ENCODE results near the gene INPP5B. TPM values are rescaled to one million over a fixed set of nuclear protein-coding genes. Genes with fewer than 3 reads are reported as not detected.

INPP5B gene
- total and polyA plus RNA-seq, 5 experiments from 2014 or later: 11.3 to 46.7 (median 22.0) TPM

DNA sequence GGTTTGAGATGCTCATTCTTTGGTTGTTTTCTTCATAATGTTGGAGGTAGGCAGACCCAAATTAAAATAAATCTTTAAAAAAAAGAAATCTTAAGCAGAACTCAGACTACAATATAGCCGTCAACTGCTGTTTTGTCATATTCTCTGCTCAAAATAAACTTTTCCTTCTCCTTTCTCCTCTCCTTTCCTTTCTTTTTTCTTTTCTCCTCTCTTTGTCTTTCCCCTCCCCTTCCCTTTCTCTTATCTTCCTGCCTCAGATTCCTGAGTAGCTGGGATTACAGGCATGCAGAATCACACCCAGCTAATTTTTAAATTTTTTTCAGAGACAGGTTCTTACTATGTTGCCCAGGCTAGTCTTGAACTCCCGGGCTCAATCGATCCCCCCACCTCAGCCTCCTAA lies 62.7 kb downstream of the INPP5B start:
- DNase-seq (no peak), ATAC-seq (no peak)
- Mint-ChIP-seq H3K36me3 (peaks cover 0 to 97% (median 30%) of the 10 kb centered on the region in 3 donors), H3K4me1 (peaks cover 0 to 15% (median 4%) of the 10 kb centered on the region in 4 donors), H3K9me3 (no peaks in the 10 kb centered on the region), H3K27me3 (no peaks in the 10 kb centered on the region), H3K27ac (peak overlapping the region in 5 of 10 donors; percentile 16 to 90 (median 48)), H3K4me3 (no peak overlapping the region)
- POLR2A ChIA-PET: no interaction called here

DNA sequence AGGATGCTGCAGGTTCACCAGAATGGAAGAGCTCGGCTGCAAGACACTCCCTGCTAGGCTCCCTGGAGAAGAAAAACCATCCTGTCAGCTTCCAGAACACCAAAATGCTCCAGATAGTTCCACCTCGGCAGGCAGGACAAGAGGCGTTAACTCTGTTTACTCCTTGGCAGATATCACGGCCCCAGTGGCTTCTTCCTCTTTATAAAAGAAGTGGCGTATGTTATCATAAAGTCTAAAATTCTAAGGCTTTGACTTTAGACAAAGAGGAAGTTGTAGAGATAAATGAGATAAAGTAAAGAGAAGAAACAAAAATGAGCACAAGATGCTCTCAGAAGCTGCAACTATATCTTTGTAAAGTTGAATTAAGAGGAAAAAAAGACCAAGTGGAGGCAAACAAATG lies 63.2 kb downstream of the INPP5B start:
- Mint-ChIP-seq H3K9me3 (no peaks in the 10 kb centered on the region), H3K27me3 (no peaks in the 10 kb centered on the region), H3K4me3 (peak overlapping the region in 2 of 10 donors; percentile 31 to 40), H3K4me1 (peaks cover 0 to 15% (median 4%) of the 10 kb centered on the region in 4 donors), H3K36me3 (peaks cover 0 to 96% (median 30%) of the 10 kb centered on the region in 3 donors), H3K27ac (peak overlapping the region in 6 of 10 donors; percentile 16 to 90 (median 58))
- ATAC-seq (no peak), DNase-seq (no peak)
- POLR2A ChIA-PET: no interaction called here

DNA sequence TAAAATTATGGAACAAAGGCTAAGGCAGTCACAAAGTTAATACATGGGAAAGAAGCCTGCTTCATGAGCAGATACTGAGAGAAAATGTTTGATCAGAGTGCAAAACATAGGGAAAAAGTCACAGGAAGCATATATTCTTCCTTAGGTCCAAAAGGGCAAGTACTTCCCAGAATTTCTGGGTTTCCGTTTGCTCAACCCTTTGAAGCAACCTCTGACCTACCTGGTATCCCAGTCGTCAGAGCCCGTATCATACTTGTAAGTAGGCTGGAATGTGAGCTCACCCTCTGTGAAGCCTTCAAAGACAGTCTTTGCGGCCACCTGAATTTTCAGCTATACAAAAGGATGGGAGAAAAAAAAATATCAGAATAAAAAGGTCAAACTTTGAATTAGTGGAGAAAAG lies 67.0 kb downstream of the INPP5B start:
- Mint-ChIP-seq H3K4me1 (peaks cover 0 to 15% (median 3%) of the 10 kb centered on the region in 4 donors), H3K36me3 (peaks cover 5 to 90% (median 19%) of the 10 kb centered on the region in 3 donors), H3K27ac (no peak overlapping the region), H3K27me3 (no peaks in the 10 kb centered on the region), H3K4me3 (no peak overlapping the region), H3K9me3 (no peaks in the 10 kb centered on the region)
- ATAC-seq: no peak
- no peak for DNase-seq
- POLR2A ChIA-PET: no interaction called here

DNA sequence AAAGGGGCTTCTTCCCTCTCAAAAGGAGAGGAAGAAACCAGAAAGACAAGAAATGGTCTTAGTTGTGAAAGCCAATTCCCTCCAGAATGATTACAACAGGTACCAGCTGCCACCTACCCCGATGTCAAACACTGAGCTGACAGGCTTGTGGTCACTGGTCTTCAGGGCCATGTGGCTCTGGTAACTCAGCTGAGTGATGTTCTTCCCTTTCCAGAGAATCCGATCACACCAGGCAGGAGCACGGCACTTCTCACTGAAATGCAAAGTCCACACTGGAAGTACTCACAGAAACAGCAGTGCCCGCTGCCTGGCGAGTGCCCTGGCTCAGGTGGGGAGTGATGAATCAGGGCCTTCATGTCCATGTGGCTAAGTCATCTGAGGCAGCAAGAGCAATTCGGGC lies 68.8 kb downstream of the INPP5B start:
- no peaks in the 10 kb centered on the region for H3K27me3 Mint-ChIP-seq

DNA sequence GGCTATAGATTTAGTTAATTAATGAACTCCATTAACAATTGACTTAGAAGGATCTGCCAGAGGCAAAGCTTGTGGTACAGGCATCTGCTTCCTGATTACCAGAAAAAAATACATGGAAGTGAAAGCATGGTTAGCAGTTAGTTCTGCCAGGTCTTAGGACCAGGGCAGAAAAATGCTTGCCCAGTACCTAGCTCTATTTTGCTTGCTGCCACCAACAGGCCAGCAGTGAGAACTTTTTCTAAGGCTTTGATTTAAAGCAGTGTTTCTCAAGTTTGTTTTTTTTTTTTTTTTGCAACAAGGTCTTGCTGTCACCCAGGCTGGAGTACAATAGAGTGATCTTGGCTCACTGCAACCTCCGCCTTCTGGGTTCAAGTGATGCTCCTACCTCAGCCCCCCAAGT lies 71.0 kb downstream of the INPP5B start:
- peaks cover 8 to 91% (median 16%) of the 10 kb centered on the region in 3 donors for H3K36me3 Mint-ChIP-seq
- ATAC-seq: no peak
- no peaks in the 10 kb centered on the region for H3K27me3 Mint-ChIP-seq
- DNase-seq: no peak
- H3K4me1 Mint-ChIP-seq: no peaks in the 10 kb centered on the region
- no peak overlapping the region for H3K4me3 Mint-ChIP-seq
- no peaks in the 10 kb centered on the region for H3K9me3 Mint-ChIP-seq
- peak overlapping the region in 1 of 10 donors; percentile 14 for H3K27ac Mint-ChIP-seq
- POLR2A ChIA-PET: interaction anchor here (0.9 kb wide), 1 partner anchor 16 kb away, joined by 4 read pairs; the partner anchor contains the start of gene MTF1

More for the DNA sequence above, 68.8 kb downstream of the INPP5B start:
- no peak for ATAC-seq
- Mint-ChIP-seq H3K9me3 (no peaks in the 10 kb centered on the region), H3K4me3 (no peak overlapping the region), H3K4me1 (peaks cover 0 to 4% (median 0%) of the 10 kb centered on the region in 4 donors), H3K27ac (peak overlapping the region in 3 of 10 donors; percentile 9 to 37 (median 31)), H3K36me3 (peaks cover 8 to 90% (median 26%) of the 10 kb centered on the region in 3 donors)
- POLR2A ChIA-PET: no interaction called here
- DNase-seq: no peak

DNA sequence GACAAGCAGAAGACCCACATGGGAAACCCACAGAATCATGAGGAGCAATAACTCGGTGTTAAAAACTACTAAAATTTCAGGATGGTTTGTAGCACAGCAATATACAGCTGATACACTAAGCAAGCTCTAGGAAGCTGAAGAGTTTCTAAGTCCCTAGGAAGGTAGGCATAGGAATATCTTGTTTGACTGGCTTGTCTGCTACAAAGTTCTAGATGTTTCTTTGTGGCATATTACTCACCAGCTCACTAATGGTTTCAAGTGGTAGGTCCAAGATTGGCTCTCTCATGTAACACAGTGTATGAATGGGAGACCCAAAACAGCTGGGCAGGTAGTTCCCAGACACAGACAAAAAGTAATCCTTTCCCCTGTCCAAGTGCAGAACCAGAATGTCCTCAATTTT lies 74.2 kb downstream of the INPP5B start:
- POLR2A ChIA-PET: interaction anchor here (0.7 kb wide), 1 partner anchor 1320 kb away, joined by 4 read pairs; no protein-coding TSS in a partner anchor
- DNase-seq (no peak), ATAC-seq (no peak)
- no peak overlapping the region for H3K4me3 Mint-ChIP-seq
- H3K4me1 Mint-ChIP-seq: peaks cover 0 to 1% (median 0%) of the 10 kb centered on the region in 4 donors
- peak overlapping the region in 1 of 10 donors; percentile 9 for H3K27ac Mint-ChIP-seq
- no peaks in the 10 kb centered on the region for H3K9me3 Mint-ChIP-seq
- peaks cover 6 to 90% (median 23%) of the 10 kb centered on the region in 3 donors for H3K36me3 Mint-ChIP-seq
- H3K27me3 Mint-ChIP-seq: no peaks in the 10 kb centered on the region

DNA sequence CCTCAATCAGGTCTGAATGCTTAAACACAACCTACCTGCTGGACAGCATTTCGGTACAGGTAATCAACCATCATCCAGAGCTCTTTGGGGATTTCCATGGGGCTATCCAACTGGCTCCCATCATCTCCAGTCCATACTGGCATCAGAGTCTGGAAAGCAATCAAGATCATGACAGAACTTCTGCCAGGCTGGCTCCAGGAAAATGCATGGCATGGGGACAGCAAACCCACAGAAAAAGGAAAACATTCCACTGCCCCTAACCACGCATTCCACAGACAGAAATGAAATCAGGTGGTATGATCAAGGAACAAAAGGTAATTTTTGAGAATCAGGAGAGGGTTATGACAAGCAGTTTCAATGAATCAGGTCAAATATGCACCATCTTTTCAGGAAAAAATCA lies 78.4 kb downstream of the INPP5B start:
- POLR2A ChIA-PET: interaction anchor here (0.6 to 0.7 kb wide), 2 partner anchors 83 to 1670 kb away, joined by 3 to 5 read pairs; no protein-coding TSS in a partner anchor
- ATAC-seq (no peak), DNase-seq (no peak)
- no peak overlapping the region for H3K4me3 Mint-ChIP-seq
- H3K27me3 Mint-ChIP-seq: no peaks in the 10 kb centered on the region
- peaks cover 0 to 1% (median 0%) of the 10 kb centered on the region in 4 donors for H3K4me1 Mint-ChIP-seq
- no peaks in the 10 kb centered on the region for H3K9me3 Mint-ChIP-seq
- peak overlapping the region in 2 of 10 donors; percentile 3 to 53 for H3K27ac Mint-ChIP-seq
- H3K36me3 Mint-ChIP-seq: peaks cover 8 to 84% (median 13%) of the 10 kb centered on the region in 3 donors

DNA sequence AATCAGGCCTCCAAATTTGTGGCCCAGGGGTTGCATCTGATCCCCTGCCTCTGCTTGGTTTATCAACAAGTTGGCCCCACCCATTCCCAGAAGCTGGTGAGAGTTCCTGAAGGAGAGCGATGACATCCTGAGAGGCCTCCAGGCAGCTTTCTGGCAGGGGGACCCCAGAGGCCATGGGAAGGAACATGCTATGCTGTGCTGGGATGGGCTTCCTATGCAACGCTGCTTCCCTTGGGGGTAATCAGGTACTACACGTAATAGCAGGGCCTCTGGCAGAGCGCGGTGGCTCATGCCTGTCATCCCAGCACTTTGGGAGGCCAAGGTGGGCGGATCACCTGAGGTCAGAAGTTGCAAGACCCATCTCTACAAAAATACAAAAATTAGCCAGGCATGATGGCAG lies 79.1 kb downstream of the INPP5B start:
- Mint-ChIP-seq H3K9me3 (no peaks in the 10 kb centered on the region), H3K4me1 (peaks cover 0 to 1% (median 0%) of the 10 kb centered on the region in 4 donors), H3K27ac (no peak overlapping the region), H3K4me3 (no peak overlapping the region), H3K27me3 (no peaks in the 10 kb centered on the region), H3K36me3 (peaks cover 8 to 79% (median 13%) of the 10 kb centered on the region in 3 donors)
- ATAC-seq: no peak
- POLR2A ChIA-PET: interaction anchor here (0.6 kb wide), 1 partner anchor 1671 kb away, joined by 3 read pairs; no protein-coding TSS in a partner anchor
- DNase-seq: no peak

DNA sequence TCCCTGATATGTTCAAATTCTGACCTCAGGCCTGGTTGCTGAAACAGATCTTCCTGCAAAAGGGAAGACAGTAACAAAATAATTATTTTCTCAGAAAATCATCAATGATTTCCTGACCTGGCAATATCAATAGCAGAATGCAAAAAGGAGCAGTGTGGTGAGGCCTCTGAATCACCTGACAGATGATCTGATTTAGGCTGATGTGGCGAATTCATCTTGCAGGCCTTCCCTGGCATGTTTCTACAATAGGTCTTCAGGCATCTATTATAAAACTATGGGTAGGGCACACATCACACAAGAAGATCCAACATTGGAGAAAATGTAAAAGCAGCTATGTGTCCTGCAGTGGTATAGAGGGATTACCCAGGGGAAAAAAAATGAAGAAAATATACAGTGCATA lies 80.4 kb downstream of the INPP5B start:
- Mint-ChIP-seq H3K4me3 (no peak overlapping the region), H3K36me3 (peaks cover 8 to 77% (median 15%) of the 10 kb centered on the region in 3 donors), H3K27ac (peak overlapping the region in 3 of 10 donors; percentile 30 to 50 (median 47))

DNA sequence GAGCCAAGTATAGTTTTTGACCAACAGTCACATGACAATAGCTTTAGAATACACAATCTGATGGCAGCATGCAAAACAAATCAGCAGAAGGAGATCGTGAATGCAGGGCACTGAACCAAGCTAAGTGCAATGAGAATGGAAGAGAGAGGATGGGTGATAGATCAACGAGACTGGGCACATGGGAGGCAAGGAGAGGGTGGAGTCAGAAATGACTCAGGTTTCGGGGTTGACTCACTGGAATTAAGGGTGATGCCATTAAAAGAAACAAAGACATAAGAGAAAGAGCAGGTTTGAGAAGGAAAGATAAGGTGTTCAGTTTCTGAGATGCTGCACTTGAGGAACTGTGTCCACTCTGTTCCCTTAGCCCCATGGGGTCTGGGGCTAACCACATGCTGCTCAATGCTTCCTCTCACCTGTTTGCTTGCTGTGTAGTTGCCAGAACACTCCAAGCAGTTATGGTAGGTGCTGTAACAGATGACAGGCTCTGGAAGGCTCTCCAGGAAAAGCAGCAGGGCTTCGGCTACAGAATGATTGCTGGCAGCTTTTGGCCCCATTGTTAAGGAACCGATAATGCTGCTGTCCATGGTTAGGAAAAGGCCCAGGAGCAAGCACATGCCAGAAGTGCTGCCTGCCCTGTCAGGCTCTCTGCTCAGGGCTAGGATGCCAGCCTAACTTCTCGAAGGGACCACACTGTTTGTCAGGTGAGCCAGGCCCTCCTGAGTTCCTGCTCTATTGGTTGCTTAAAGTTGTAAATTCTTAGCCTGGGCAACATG lies 81.3 kb downstream of the INPP5B start:
- Mint-ChIP-seq H3K36me3 (peaks cover 8 to 69% (median 15%) of the 10 kb centered on the region in 3 donors), H3K4me3 (no peak overlapping the region), H3K9me3 (no peaks in the 10 kb centered on the region), H3K4me1 (peaks cover under 1 to 2% (median 1%) of the 10 kb centered on the region in 4 donors), H3K27ac (peak overlapping the region in 1 of 10 donors; percentile 44), H3K27me3 (no peaks in the 10 kb centered on the region)
- no peak for ATAC-seq
- DNase-seq: no peak
- POLR2A ChIA-PET: interaction anchor here (0.6 kb wide), 1 partner anchor 371 kb away, joined by 3 read pairs; no protein-coding TSS in a partner anchor

More for the DNA sequence above, 80.4 kb downstream of the INPP5B start:
- no peak for DNase-seq
- ATAC-seq: no peak
- Mint-ChIP-seq H3K4me1 (peaks cover 0 to 1% (median under 1%) of the 10 kb centered on the region in 4 donors), H3K9me3 (no peaks in the 10 kb centered on the region), H3K27me3 (no peaks in the 10 kb centered on the region)
- POLR2A ChIA-PET: no interaction called here

DNA sequence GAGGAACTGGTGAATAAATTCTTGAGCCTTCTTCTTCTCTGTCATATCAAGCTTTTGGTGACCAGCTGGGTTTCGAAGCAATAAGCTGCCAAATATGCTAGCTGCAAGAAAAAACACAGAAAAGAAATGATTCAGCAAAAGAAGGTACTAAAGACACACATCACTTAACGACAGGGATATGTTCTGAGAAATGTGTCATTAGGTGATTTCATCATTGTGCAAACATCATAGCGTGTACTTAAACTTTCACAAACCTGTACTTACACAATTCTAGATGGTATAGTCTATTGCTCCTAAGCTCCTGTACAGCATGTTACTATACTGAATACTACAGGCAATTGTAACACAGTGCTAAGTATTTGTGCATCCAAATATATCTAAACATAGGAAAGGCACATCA lies 84.5 kb downstream of the INPP5B start:
- Mint-ChIP-seq H3K27ac (peak overlapping the region in 3 of 10 donors; percentile 35 to 43 (median 40)), H3K9me3 (no peaks in the 10 kb centered on the region), H3K4me1 (peaks cover 6 to 20% (median 18%) of the 10 kb centered on the region in 4 donors), H3K4me3 (no peak overlapping the region), H3K27me3 (no peaks in the 10 kb centered on the region), H3K36me3 (peaks cover 7 to 50% (median 8%) of the 10 kb centered on the region in 3 donors)
- POLR2A ChIA-PET: no interaction called here
- ATAC-seq: no peak
- no peak for DNase-seq

DNA sequence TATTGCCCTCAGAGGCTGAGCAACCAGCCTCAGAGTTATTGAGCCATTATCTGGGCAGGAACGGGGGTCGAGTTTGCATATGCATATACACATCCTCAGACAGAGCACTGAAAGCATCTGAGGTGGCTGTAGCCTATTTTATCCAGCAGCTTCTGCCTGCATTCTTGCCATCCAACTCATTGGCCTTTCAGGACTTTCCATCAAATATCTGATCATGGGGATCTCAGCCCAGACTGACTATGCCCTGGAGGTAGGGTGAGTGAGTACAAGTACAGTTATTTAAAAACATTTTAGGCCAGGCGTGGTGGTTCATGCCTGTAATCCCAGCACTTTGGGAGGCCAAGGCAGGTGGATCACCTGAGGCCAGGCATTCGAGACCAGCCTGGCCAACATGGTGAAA lies 85.7 kb downstream of the INPP5B start:
- H3K4me1 Mint-ChIP-seq: peaks cover 10 to 28% (median 26%) of the 10 kb centered on the region in 4 donors
- peak overlapping the region in 2 of 10 donors; percentile 39 to 96 for H3K27ac Mint-ChIP-seq
- H3K4me3 Mint-ChIP-seq: peak overlapping the region in 1 of 10 donors; percentile 10
- peaks cover 4 to 50% (median 10%) of the 10 kb centered on the region in 3 donors for H3K36me3 Mint-ChIP-seq
- DNase-seq: no peak
- H3K27me3 Mint-ChIP-seq: no peaks in the 10 kb centered on the region
- ATAC-seq: no peak
- POLR2A ChIA-PET: interaction anchor here (0.6 to 3.4 kb wide), 4 partner anchors 53 to 354 kb away, joined by 4 to 27 read pairs (median 13); partner anchors contain the start of genes C1orf122, CDCA8 and YRDC
- H3K9me3 Mint-ChIP-seq: no peaks in the 10 kb centered on the region

DNA sequence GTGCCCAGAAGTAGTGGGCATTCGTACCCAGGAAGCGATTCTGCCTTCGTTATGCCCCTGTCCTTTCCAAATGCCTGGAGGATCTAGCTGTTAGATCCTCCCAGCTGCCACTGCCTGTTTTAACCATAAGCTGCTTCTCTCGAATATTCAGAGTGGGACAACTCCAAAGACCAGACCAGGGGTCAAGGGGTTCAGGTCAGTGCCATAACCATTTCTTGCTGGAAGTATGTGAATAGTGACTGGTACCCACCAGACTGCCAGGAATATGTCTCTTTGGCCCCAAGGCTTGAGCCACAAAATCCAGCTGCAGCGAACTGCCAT lies 86.5 kb downstream of the INPP5B start:
- Mint-ChIP-seq H3K4me1 (peaks cover 10 to 32% (median 29%) of the 10 kb centered on the region in 4 donors), H3K4me3 (peak overlapping the region; percentile 90 to 99 (median 97)), H3K36me3 (peaks cover 4 to 47% (median 9%) of the 10 kb centered on the region in 3 donors), H3K9me3 (no peaks in the 10 kb centered on the region), H3K27me3 (no peaks in the 10 kb centered on the region), H3K27ac (peak overlapping the region; percentile 65 to 97 (median 96))
- POLR2A ChIA-PET: interaction anchor here (1.3 to 3.4 kb wide), 6 partner anchors 9 to 169 kb away, joined by 4 to 27 read pairs (median 6); partner anchors contain the start of genes C1orf122, CDCA8, UTP11 and YRDC
- ATAC-seq (no peak), DNase-seq (no peak)

All from naive thymus-derived CD8-positive, alpha-beta T cell (primary cell).